OCI-LY1 (cell line): ENCODE data around the gene RPA1.

ENCODE experiments used
- H2AFZ ChIP-seq: fragments of 200-600 bp; sonication (generic), shearing (Covaris generic); 2 replicates; pipeline ENCODE4 v1.6.0; 2014; ENCODE audit warnings: antibody characterized with exemption, mild to moderate bottlenecking, low read length
- H3F3A ChIP-seq: fragments of 200-600 bp; sonication (generic), shearing (Covaris generic); 2 replicates; pipeline ENCODE4 v1.6.0; 2014; ENCODE audit warnings: mild to moderate bottlenecking, antibody characterized with exemption, low read length, moderate library complexity; ENCODE audit not compliant: insufficient read depth
- H3K27ac ChIP-seq: fragments of 200-600 bp; sonication (generic); 2 replicates; pipeline ENCODE4 v1.5.1; 2014; ENCODE audit warnings: low read length, mixed run types, mild to moderate bottlenecking, low read depth; ENCODE audit not compliant: poor library complexity, severe bottlenecking
- H3K27me3 ChIP-seq: fragments of 200-600 bp; sonication (generic); 2 replicates; pipeline ENCODE4 v1.6.0; 2014; ENCODE audit warnings: antibody characterized with exemption, mild to moderate bottlenecking, low read length, moderate library complexity; ENCODE audit not compliant: insufficient read depth
- H3K36me3 ChIP-seq: fragments of 200-600 bp; sonication (generic); 2 replicates; pipeline ENCODE4 v1.6.1; 2014; ENCODE audit warnings: mild to moderate bottlenecking, antibody characterized with exemption, low read length, moderate library complexity, mixed read lengths; ENCODE audit not compliant: insufficient read depth
- H3K4me1 ChIP-seq: fragments of 200-600 bp; sonication (generic); 2 replicates; pipeline ENCODE4 v1.5.1; 2014; ENCODE audit warnings: mild to moderate bottlenecking, low read length, moderate library complexity; ENCODE audit not compliant: insufficient read depth, severe bottlenecking
- H3K4me2 ChIP-seq: fragments of 200-600 bp; sonication (generic), shearing (Covaris generic); 2 replicates; pipeline ENCODE4 v1.6.1; 2014; ENCODE audit warnings: low read length
- H3K4me3 ChIP-seq: fragments of 200-600 bp; sonication (generic); 2 replicates; pipeline ENCODE4 v1.5.1; 2014; ENCODE audit warnings: low read length, low read depth, mild to moderate bottlenecking, mixed read lengths; ENCODE audit not compliant: poor library complexity, severe bottlenecking
- H3K79me2 ChIP-seq: fragments of 200-600 bp; shearing (Covaris generic); 2 replicates; pipeline ENCODE4 v1.6.1; 2016; ENCODE audit warnings: mixed run types, low read length, mixed read lengths; ENCODE audit not compliant: insufficient read depth
- H3K9ac ChIP-seq: fragments of 200-600 bp; sonication (generic), shearing (Covaris generic); 2 replicates; pipeline ENCODE4 v1.6.1; 2014; ENCODE audit warnings: mild to moderate bottlenecking, low read length, mixed read lengths
- H3K9me2 ChIP-seq: fragments of 200-600 bp; sonication (generic), shearing (Covaris generic); 2 replicates; pipeline ENCODE4 v1.6.1; 2014; ENCODE audit warnings: low read depth, mild to moderate bottlenecking, low read length, mixed read lengths
- H3K9me3 ChIP-seq: fragments of 200-600 bp; shearing (Covaris generic); 2 replicates; pipeline ENCODE4 v1.6.1; 2014; ENCODE audit warnings: low read length, mixed read lengths
- H4K20me1 ChIP-seq: fragments of 200-600 bp; sonication (generic), shearing (Covaris generic); 2 replicates; pipeline ENCODE4 v1.6.0; 2016; ENCODE audit warnings: mild to moderate bottlenecking, low read length; ENCODE audit not compliant: insufficient read depth
- CTCF ChIP-seq: fragments of 200-600 bp; sonication (generic), shearing (Covaris generic); IDR thresholded peaks from 2 replicates; pipeline ENCODE4 v1.5.1; 2017; ENCODE audit warnings: mild to moderate bottlenecking, antibody characterized with exemption, low read length, moderate library complexity, mixed read lengths
- EZH2 ChIP-seq: fragments of 200-600 bp; sonication (generic), shearing (Covaris generic); IDR thresholded peaks from 2 replicates; pipeline ENCODE4 v1.8.0; 2017; ENCODE audit warnings: borderline replicate concordance, mixed run types, mild to moderate bottlenecking, antibody characterized with exemption, low read length, moderate library complexity, mixed read lengths

RPA1 gene

GRCh38 chr17:1915889-1916288 is 86.1 kb downstream of the RPA1 start:
- Histone ChIP-seq H3K9me2 (no peaks in the 10 kb centered on the region), H2AFZ (no peak overlapping the region), H3K27me3 (peaks cover 14% of the 10 kb centered on the region; the same call in 1 of the 2 replicates), H3K9ac (no peak overlapping the region), H3K9me3 (no peaks in the 10 kb centered on the region), H3K27ac (no peak overlapping the region), H3K4me2 (no peak overlapping the region), H3K4me1 (peaks cover 9% of the 10 kb centered on the region), H3K36me3 (no peaks in the 10 kb centered on the region), H3F3A (no peaks in the 10 kb centered on the region), H3K4me3 (no peak overlapping the region), H4K20me1 (no peaks in the 10 kb centered on the region), H3K79me2 (no peaks in the 10 kb centered on the region)
- TF ChIP-seq CTCF (no peak), EZH2 (no peak)

DNA sequence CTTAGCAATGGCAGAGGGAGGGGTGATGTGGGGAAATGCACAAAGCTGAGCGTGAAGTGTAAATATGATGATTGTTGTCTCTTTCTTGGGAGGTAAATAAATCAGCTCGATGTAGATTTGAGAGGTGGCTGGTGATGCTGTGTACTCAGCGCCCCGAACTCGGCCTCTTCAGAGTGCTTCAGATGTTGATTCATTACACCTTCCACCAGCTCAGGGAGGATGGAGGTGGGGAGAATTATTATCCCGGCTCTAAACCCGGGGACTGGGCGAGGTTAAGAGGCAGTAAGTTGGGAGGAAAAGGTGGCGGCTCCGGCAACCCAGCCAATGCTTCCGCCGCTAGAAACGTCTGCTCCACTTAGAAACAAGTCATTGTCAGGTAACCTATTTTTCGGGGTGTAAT is 86.5 kb downstream of the RPA1 start:
- H3K27ac ChIP-seq = no peak overlapping the region
- H3K36me3 ChIP-seq = no peaks in the 10 kb centered on the region

DNA sequence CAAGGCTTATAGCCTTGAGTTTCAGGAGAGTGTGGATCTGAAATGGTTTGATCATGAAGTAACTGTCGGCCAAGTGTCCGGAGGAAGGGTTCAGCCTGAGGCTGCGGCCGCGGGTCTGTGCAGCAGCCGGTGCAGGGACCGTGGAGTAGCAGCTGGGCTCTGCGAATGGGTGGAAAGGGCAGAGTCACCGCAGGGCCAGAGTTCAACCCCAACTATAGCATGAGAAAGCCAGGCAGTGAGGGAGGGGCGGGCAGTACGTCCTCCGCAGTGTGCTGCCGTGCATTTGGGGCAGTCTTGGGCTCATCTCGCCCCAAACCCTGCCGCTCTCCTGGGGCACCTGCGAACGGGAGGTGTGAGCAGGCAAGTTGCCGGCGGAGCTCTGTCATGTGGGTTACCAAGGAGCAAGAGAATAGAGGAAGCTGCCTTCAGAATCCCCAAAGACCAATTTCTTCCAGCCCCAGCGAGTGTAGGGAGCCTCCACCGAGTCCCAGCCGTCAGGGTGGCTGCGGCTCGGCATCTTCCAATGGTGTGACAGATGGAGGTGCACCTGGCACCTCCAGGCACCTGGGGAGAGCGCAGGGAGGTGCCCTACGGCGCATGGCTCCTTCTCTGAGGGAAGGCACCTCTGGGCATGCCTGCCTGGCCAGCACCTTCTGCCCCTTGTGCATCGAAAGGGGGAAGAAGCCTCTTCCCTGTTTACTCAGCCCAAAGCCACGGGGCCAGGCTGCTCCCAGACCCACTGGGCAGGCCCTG is 87.3 kb downstream of the RPA1 start:
- no peaks in the 10 kb centered on the region for H3K9me3 ChIP-seq
- no peaks in the 10 kb centered on the region for H3K36me3 ChIP-seq
- no peak overlapping the region for H2AFZ ChIP-seq
- no peaks in the 10 kb centered on the region for H3F3A ChIP-seq
- peaks cover 8% of the 10 kb centered on the region; the same call in 1 of the 2 replicates for H3K27me3 ChIP-seq
- H3K27ac ChIP-seq = no peak overlapping the region
- no peak overlapping the region for H3K4me3 ChIP-seq
- peaks cover 9% of the 10 kb centered on the region for H3K4me1 ChIP-seq
- no peak overlapping the region for H3K4me2 ChIP-seq
- no peak for TF ChIP-seq EZH2
- TF ChIP-seq CTCF = no peak
- no peaks in the 10 kb centered on the region for H4K20me1 ChIP-seq
- H3K9me2 ChIP-seq = no peaks in the 10 kb centered on the region
- no peaks in the 10 kb centered on the region for H3K79me2 ChIP-seq
- H3K9ac ChIP-seq = no peak overlapping the region

More for the DNA sequence above, 86.5 kb downstream of the RPA1 start:
- Histone ChIP-seq H2AFZ (no peak overlapping the region), H3K9me3 (no peaks in the 10 kb centered on the region), H3K79me2 (no peaks in the 10 kb centered on the region), H3K4me3 (no peak overlapping the region), H3K9me2 (no peaks in the 10 kb centered on the region), H3K4me1 (peaks cover 9% of the 10 kb centered on the region), H3K9ac (no peak overlapping the region), H3F3A (no peaks in the 10 kb centered on the region), H3K27me3 (peaks cover 14% of the 10 kb centered on the region; the same call in 1 of the 2 replicates), H4K20me1 (no peaks in the 10 kb centered on the region), H3K4me2 (no peak overlapping the region)
- TF ChIP-seq CTCF = no peak
- TF ChIP-seq EZH2 = no peak
